Loucy (cell line): ENCODE data around the gene RPAIN.
"Not testable (repeated sequence)": the region's sequence is repeated elsewhere in the genome, so short reads cannot be mapped to it uniquely, and the experiment has no call there.

ENCODE experiments used
- H2AFZ ChIP-seq: fragments of 200-600 bp; sonication (generic); 2 replicates; pipeline ENCODE4 v1.6.0; 2016; ENCODE audit warnings: antibody characterized with exemption, mild to moderate bottlenecking, low read length, moderate library complexity
- H3F3A ChIP-seq: fragments of 200-600 bp; 2 replicates; pipeline ENCODE4 v1.6.0; 2016; ENCODE audit warnings: antibody characterized with exemption, low read depth, mild to moderate bottlenecking
- H3K27me3 ChIP-seq: fragments of 200-600 bp; sonication (generic); 2 replicates; pipeline ENCODE4 v1.6.1; 2014; ENCODE audit warnings: low read length, mild to moderate bottlenecking; ENCODE audit not compliant: insufficient read depth, poor library complexity, severe bottlenecking
- H3K36me3 ChIP-seq: fragments of 200-600 bp; sonication (generic); 2 replicates; pipeline ENCODE4 v1.6.1; 2016; ENCODE audit warnings: low read length; ENCODE audit not compliant: insufficient read depth
- H3K4me1 ChIP-seq: fragments of 200-600 bp; sonication (generic); 2 replicates; pipeline ENCODE4 v1.5.1; 2014; ENCODE audit warnings: low read length, mild to moderate bottlenecking; ENCODE audit not compliant: insufficient read depth, poor library complexity, severe bottlenecking
- H3K4me2 ChIP-seq: fragments of 200-600 bp; sonication (generic); 2 replicates; pipeline ENCODE4 v1.6.0; 2014; ENCODE audit warnings: antibody characterized with exemption, low read length, low read depth, mild to moderate bottlenecking; ENCODE audit not compliant: poor library complexity, severe bottlenecking
- H3K4me3 ChIP-seq: fragments of 200-600 bp; sonication (generic); 2 replicates; pipeline ENCODE4 v1.5.1; 2014; ENCODE audit warnings: low read length, mild to moderate bottlenecking, mixed read lengths; ENCODE audit not compliant: poor library complexity, severe bottlenecking
- H3K79me2 ChIP-seq: fragments of 200-600 bp; sonication (generic); 2 replicates; pipeline ENCODE4 v1.6.1; 2014; ENCODE audit warnings: low read length; ENCODE audit not compliant: insufficient read depth
- H3K9ac ChIP-seq: fragments of 200-600 bp; sonication (generic); 2 replicates; pipeline ENCODE4 v1.6.0; 2014; ENCODE audit warnings: mild to moderate bottlenecking, low read depth, low read length, moderate library complexity; ENCODE audit not compliant: poor library complexity, severe bottlenecking
- H3K9me2 ChIP-seq: fragments of 200-600 bp; sonication (generic); replicated peaks from 2 replicates; pipeline ENCODE4 v1.6.1; 2016; ENCODE audit warnings: low read depth, low read length, mixed read lengths
- H3K9me3 ChIP-seq: fragments of 200-600 bp; sonication (generic); 2 replicates; pipeline ENCODE4 v1.6.1; 2014; ENCODE audit warnings: mild to moderate bottlenecking, antibody characterized with exemption, low read length, low read depth; ENCODE audit not compliant: insufficient read depth
- H4K20me1 ChIP-seq: fragments of 200-600 bp; sonication (generic); 2 replicates; pipeline ENCODE4 v1.6.0; 2014; ENCODE audit warnings: antibody characterized with exemption, low read length, mild to moderate bottlenecking; ENCODE audit not compliant: insufficient read depth, poor library complexity, severe bottlenecking
- EZH2phosphoT487 ChIP-seq: fragments of 200-600 bp; IDR thresholded peaks from 2 replicates; pipeline ENCODE4 v1.6.1; 2018; ENCODE audit warnings: antibody characterized with exemption, mild to moderate bottlenecking, moderate library complexity, borderline replicate concordance
- TF ChIP-seq, protein P1 (sequence below): fragments of 200-600 bp; sonication (generic); conservative IDR thresholded peaks from 2 replicates; pipeline ENCODE4 v1.5.1; 2014; ENCODE audit warnings: mild to moderate bottlenecking, antibody characterized with exemption, low read length

RPAIN gene

DNA sequence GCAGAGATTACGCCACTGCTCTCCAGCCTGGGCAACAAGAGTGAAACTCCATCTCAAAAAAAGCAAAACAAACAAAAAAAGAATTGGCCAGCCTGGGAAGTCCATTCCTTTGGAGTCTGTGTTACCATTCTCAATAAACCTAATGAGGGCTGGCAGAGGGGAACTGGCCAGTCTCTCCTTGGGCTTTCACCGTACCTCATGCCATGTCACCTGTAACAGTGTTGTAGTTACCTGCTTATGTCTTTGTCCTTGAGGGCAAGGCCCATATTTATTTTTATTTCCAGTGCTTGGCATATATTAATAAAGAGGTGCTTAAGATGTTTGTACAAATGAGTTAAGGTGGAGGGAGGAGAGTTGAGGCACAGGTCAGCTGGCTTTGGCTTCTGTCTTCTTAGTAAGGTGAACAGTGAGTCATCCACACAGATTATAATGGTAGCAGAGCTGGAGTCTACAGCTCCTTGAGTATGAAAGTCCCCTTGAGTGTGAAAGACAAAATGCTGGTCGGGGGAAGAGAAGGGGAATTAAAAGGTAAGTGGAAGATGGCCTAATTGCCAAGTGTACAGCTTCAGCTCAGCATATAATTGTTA lies 10.5 kb downstream of the RPAIN start:
- H3K4me2 ChIP-seq, result no peak overlapping the region
- H3K27me3 ChIP-seq, result no peaks in the 10 kb centered on the region
- H3K9ac ChIP-seq, result no peak overlapping the region
- H3K9me3 ChIP-seq, result no peaks in the 10 kb centered on the region
- 0 out of 2 replicates have a peak, but pooled peaks cover 3% of the 10 kb centered on the region for H3F3A ChIP-seq
- H3K9me2 ChIP-seq, result no peaks in the 10 kb centered on the region
- peaks cover 14% of the 10 kb centered on the region for H4K20me1 ChIP-seq
- H3K4me3 ChIP-seq, result no peak overlapping the region
- peaks cover 6% of the 10 kb centered on the region for H3K4me1 ChIP-seq
- H3K79me2 ChIP-seq, result peaks cover 20% of the 10 kb centered on the region; the same call in 1 of the 2 replicates
- peaks cover 81% of the 10 kb centered on the region for H3K36me3 ChIP-seq
- no peak overlapping the region for H2AFZ ChIP-seq
- TF ChIP-seq, protein P1, sequence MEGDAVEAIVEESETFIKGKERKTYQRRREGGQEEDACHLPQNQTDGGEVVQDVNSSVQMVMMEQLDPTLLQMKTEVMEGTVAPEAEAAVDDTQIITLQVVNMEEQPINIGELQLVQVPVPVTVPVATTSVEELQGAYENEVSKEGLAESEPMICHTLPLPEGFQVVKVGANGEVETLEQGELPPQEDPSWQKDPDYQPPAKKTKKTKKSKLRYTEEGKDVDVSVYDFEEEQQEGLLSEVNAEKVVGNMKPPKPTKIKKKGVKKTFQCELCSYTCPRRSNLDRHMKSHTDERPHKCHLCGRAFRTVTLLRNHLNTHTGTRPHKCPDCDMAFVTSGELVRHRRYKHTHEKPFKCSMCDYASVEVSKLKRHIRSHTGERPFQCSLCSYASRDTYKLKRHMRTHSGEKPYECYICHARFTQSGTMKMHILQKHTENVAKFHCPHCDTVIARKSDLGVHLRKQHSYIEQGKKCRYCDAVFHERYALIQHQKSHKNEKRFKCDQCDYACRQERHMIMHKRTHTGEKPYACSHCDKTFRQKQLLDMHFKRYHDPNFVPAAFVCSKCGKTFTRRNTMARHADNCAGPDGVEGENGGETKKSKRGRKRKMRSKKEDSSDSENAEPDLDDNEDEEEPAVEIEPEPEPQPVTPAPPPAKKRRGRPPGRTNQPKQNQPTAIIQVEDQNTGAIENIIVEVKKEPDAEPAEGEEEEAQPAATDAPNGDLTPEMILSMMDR, result no peak
- TF ChIP-seq EZH2phosphoT487, result no peak

DNA sequence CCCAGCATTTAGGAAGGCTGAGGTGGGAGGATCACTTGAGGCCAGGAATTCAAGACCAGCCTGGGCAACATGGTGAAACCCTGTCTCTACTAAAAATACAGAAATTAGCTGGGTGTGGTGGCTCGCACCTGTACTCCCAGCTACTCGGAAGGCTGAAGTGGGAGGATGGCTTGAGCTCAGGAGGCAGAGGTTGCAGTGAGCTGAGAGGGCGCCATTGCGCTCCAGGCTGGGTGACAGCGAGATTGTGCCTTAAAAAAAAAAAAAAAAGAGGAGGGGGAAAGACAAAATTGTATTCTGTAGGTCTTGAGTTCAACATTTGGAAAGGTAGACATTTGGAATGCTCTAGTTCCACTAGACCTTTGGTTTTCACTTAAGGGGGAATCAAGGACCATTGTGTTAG lies 11.3 kb downstream of the RPAIN start:
- H3K9me2 ChIP-seq, H3K9me3 ChIP-seq, H3F3A ChIP-seq, H3K4me3 ChIP-seq, H3K9ac ChIP-seq, H3K4me2 ChIP-seq, H2AFZ ChIP-seq, H3K4me1 ChIP-seq, H3K27me3 ChIP-seq: not testable (repeated sequence)
- Histone ChIP-seq H3K36me3 (peaks cover 74% of the 10 kb centered on the region), H4K20me1 (peaks cover 18% of the 10 kb centered on the region), H3K79me2 (peaks cover 26% of the 10 kb centered on the region)
- TF ChIP-seq, protein P1, result peak; percentile 29; the same call in 1 of the 2 replicates

DNA sequence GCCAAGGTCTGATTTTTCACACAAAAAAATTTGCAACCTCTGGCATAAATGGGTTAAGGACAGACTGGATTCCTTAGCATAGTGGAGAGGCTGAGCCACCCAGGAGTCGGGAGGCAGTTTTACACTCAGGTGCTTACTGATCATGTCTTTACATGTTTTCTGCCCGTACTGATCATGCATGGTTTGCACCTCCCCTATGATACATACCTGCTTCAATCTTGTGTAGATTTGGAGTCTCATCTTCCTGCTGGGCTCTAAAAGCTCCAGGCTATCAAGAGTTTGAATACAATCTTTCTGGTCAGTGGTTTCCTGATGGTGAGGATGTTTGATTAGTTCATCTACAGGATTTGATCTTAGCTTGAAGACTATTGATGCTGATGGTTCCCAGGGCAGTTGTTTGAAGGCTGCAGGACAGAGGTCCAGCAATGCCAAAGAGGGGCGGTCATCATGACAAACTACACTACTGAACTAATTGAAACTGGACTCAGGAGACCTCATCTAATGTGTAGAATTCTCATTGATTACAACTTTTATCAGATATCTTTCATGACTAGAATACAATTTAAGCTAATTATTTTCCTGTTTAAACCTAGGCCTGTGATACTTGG lies 12.1 kb downstream of the RPAIN start:
- Histone ChIP-seq H4K20me1 (peaks cover 26% of the 10 kb centered on the region), H3K4me1 (peaks cover 16% of the 10 kb centered on the region), H2AFZ (no peak overlapping the region), H3F3A (0 out of 2 replicates have a peak, but pooled peaks cover 3% of the 10 kb centered on the region), H3K36me3 (peaks cover 72% of the 10 kb centered on the region; the same call in 1 of the 2 replicates), H3K27me3 (no peaks in the 10 kb centered on the region), H3K79me2 (peaks cover 34% of the 10 kb centered on the region), H3K9me3 (no peaks in the 10 kb centered on the region), H3K9ac (no peak overlapping the region), H3K4me3 (no peak overlapping the region), H3K4me2 (no peak overlapping the region), H3K9me2 (no peaks in the 10 kb centered on the region)
- TF ChIP-seq EZH2phosphoT487, result no peak
- TF ChIP-seq, protein P1, result no peak
